ENCODE data around the gene HSD17B2.
A peak's percentile ranks its signal among the peaks of the same experiment; 100 is the strongest.

Gene HSD17B2

GRCh38 chr16:82027629-82028064 lies 7.4 kb upstream of the HSD17B2 start:
- H3K4me3 ChIP-seq (replicated peaks in 1 of 2; ENCODE audit: low read depth in 2 of 2, low read length in 2 of 2): no peak overlapping the region
- DNase-seq (ENCODE audit: low read depth in 2 of 2): no peak
- TF ChIP-seq CTCF (IDR thresholded peaks at IDR 0.05; ENCODE audit: low read depth, low read length): no peak

GRCh38 chr16:82031116-82032084 lies 3.7 kb upstream of the HSD17B2 start:
- peak; percentile 51 for TF ChIP-seq CTCF (IDR thresholded peaks at IDR 0.05; ENCODE audit: low read depth, low read length)
- DNase-seq (ENCODE audit: low read depth in 2 of 2): peak; percentile 68 to 71

GRCh38 chr16:82033006-82033405 lies 2.0 kb upstream of the HSD17B2 start:
- no peak overlapping the region for H3K4me3 ChIP-seq (replicated peaks in 1 of 2; ENCODE audit: low read depth in 2 of 2, low read length in 2 of 2)
- DNase-seq (ENCODE audit: low read depth in 2 of 2): no peak
- no peak for TF ChIP-seq CTCF (IDR thresholded peaks at IDR 0.05; ENCODE audit: low read depth, low read length)

More at GRCh38 chr16:82031116-82032084, 3.7 kb upstream of the HSD17B2 start:
- no peak overlapping the region for H3K4me3 ChIP-seq (replicated peaks in 1 of 2; ENCODE audit: low read depth in 2 of 2, low read length in 2 of 2)

GRCh38 chr16:82033683-82034300 lies 1.3 kb upstream of the HSD17B2 start:
- no peak overlapping the region for H3K4me3 ChIP-seq (replicated peaks in 1 of 2; ENCODE audit: low read depth in 2 of 2, low read length in 2 of 2)
- no peak for TF ChIP-seq CTCF (IDR thresholded peaks at IDR 0.05; ENCODE audit: low read depth, low read length)
- DNase-seq (ENCODE audit: low read depth in 2 of 2): no peak

- no peak overlapping the region for H3K4me3 ChIP-seq (replicated peaks in 1 of 2; ENCODE audit: low read depth in 2 of 2, low read length in 2 of 2)
- TF ChIP-seq CTCF (IDR thresholded peaks at IDR 0.05; ENCODE audit: low read depth, low read length): no peak
- DNase-seq (ENCODE audit: low read depth in 2 of 2): no peak
These were observed 2.2 kb downstream of the HSD17B2 start for GRCh38 chr16:82037251-82037650.

- TF ChIP-seq CTCF (IDR thresholded peaks at IDR 0.05; ENCODE audit: low read depth, low read length): no peak
- no peak for DNase-seq (ENCODE audit: low read depth in 2 of 2)
- H3K4me3 ChIP-seq (replicated peaks in 1 of 2; ENCODE audit: low read depth in 2 of 2, low read length in 2 of 2): no peak overlapping the region
These were observed 2.6 kb downstream of the HSD17B2 start for GRCh38 chr16:82037666-82038065.

Measured in cardiac fibroblast (primary cell).